Measurements from ENCODE around the gene DNAH9.

DNA sequence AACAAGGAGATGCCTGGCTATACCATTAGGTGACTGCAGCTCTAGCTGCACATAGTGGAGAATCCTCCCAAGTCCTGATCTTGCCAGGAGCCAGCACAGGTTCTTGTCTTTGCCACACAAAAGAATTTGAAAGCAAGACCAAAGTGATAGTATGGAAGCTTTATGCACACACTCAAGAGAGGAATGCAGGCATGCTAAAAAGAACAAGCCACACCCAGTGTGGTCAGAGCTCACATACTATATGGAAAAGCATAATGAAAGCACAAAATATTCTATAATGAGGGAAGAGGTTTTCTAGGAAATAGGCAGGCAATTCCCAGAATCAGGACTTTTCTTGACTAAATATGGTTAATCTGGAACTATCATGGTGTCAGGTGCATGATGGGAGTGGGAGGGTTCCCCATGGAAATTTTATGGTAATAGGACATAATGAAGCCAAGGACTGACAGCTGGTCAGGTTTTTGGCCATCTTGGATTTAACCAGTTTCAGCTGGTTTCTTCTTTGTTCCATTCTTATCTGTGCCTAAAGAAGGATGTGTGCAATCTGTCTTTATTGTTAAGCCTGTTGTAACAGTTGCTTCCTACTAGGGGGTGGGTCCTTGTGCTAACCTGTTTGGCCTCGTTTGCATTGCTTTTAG lies 227.4 kb downstream of the DNAH9 start:
- TF ChIP-seq, protein P1, sequence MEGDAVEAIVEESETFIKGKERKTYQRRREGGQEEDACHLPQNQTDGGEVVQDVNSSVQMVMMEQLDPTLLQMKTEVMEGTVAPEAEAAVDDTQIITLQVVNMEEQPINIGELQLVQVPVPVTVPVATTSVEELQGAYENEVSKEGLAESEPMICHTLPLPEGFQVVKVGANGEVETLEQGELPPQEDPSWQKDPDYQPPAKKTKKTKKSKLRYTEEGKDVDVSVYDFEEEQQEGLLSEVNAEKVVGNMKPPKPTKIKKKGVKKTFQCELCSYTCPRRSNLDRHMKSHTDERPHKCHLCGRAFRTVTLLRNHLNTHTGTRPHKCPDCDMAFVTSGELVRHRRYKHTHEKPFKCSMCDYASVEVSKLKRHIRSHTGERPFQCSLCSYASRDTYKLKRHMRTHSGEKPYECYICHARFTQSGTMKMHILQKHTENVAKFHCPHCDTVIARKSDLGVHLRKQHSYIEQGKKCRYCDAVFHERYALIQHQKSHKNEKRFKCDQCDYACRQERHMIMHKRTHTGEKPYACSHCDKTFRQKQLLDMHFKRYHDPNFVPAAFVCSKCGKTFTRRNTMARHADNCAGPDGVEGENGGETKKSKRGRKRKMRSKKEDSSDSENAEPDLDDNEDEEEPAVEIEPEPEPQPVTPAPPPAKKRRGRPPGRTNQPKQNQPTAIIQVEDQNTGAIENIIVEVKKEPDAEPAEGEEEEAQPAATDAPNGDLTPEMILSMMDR (IDR thresholded peaks at IDR 0.05 in 4 of 5, conservative IDR thresholded peaks at IDR 0.05 in 1 of 5): no peak
- TF ChIP-seq POLR2A (IDR thresholded peaks at IDR 0.05): no peak

Data from gastrocnemius medialis (tissue), 4 donors.